GM13976 (cell line): Measurements from ENCODE around the gene TRANK1.
A peak's percentile ranks its signal among the peaks of the same experiment; 100 is the strongest.

ENCODE experiments used
- DNase-seq: peaks from one replicate; pipeline ENCODE4 v3.0.0; 2012; ENCODE audit warnings: low spot score
- in situ Hi-C: fragments of 300-500 bp; cut with MboI; formaldehyde crosslinking; loops from one replicate; pipeline ENCODE4 v1.12.0; 2022; ENCODE audit warnings: low sequenced_read_pairs, mixed read lengths, inconsistent platforms; ENCODE audit not compliant: unreplicated experiment
- TF ChIP-seq, protein P1 (sequence below): IDR thresholded peaks from 2 replicates; pipeline ENCODE4 v1.5.1; 2012; ENCODE audit warnings: borderline replicate concordance, mild to moderate bottlenecking; ENCODE audit not compliant: insufficient read depth; ENCODE audit errors: extremely low read depth, missing control alignments, control extremely low read depth

Gene TRANK1

DNA sequence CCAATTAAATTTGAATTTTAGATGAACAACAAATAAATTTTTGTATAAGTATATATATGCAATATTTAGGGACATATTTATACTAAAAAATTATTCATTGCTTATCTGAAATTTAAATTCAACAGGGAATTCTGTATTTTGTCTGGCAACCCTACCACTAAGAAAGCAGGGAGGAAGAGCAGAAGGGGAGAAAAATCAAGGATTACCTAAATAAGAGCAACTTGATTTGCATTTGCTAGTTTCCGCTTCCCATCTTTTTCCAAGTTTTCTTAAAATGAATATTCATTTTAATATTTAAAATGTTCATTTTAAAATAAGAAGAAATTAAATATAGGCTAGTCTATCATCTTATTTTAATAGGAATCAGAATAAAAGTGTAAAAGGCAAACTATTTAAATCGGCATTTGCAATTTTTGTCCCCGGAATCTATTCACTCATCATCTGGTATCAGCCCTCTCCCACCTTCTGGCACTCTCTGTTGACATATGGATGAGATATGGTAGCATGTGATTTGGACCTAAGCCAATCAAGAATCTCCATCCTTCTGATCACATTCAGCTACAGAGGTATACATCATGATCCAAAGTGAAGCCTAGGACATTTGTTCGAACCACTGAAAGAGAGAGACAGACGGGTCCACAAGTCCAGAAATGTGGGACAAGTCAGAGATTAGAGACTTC lies 82.6 kb downstream of the TRANK1 start:
- no peak for DNase-seq
- in situ Hi-C loops = loop anchor here (10.0 kb wide), 1 partner anchor 137 kb away; no protein-coding TSS in a partner anchor
- TF ChIP-seq, protein P1, sequence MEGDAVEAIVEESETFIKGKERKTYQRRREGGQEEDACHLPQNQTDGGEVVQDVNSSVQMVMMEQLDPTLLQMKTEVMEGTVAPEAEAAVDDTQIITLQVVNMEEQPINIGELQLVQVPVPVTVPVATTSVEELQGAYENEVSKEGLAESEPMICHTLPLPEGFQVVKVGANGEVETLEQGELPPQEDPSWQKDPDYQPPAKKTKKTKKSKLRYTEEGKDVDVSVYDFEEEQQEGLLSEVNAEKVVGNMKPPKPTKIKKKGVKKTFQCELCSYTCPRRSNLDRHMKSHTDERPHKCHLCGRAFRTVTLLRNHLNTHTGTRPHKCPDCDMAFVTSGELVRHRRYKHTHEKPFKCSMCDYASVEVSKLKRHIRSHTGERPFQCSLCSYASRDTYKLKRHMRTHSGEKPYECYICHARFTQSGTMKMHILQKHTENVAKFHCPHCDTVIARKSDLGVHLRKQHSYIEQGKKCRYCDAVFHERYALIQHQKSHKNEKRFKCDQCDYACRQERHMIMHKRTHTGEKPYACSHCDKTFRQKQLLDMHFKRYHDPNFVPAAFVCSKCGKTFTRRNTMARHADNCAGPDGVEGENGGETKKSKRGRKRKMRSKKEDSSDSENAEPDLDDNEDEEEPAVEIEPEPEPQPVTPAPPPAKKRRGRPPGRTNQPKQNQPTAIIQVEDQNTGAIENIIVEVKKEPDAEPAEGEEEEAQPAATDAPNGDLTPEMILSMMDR = no peak

DNA sequence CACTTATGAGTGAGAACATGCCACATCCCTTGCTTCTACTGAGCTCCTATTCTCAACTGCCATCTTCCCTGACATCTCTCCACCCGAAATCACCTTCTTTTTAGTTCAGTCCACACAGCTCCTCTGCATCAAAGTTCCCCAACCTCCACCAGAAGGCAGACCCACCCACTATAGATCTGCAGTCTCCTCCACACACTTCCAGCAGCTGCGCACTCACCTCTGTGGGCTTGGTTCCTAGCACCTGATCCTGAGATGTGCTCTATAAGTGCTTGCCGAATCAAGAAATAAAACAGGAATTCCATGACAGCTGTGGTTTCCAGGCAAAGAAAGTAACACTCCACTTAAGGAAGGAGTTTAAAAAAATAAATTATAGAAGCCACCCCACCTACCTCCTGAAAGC lies 85.4 kb downstream of the TRANK1 start:
- in situ Hi-C loops = no loop called here
- no peak for DNase-seq
- TF ChIP-seq, protein P1 = no peak

DNA sequence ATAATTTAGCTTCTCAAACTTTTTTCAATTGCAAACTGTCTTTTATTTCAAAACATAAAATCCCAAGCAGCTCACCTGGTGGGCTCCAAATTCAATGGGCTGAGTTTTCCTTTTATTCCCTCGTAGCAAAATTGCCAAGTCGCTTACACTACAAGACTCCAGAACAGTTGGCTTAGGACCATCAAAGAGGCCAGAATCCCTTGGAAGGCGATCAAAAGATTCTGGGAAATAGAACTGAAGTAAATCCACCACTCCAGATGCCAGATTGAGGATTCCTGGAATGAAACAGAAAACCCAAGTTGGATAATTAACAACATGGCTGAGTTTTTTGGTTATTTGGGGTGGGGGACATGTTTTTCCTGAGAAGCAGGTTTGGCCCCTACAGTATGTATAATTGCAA lies 92.8 kb downstream of the TRANK1 start:
- TF ChIP-seq, protein P1 = no peak
- in situ Hi-C loops = no loop called here

DNA sequence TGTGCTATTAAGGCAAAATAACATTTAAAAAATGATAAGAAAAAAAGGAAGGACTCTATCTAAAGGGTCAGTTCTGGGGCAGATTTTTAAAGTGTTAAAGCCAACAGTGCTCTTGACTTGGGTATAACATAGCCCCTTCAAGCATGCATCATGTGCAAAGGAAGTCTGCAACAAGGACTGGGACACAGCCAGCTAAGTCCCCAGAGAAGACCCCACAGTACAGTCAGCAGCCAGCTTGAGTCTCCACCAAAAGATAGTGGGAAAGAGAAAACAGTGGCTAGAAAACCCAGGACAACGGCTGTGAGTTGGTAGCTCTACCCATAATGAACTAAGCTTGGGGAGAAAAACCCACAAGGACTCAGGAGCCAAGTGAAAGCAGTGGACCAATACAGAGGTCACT lies 94.1 kb downstream of the TRANK1 start:
- DNase-seq = no peak
- TF ChIP-seq, protein P1 = no peak
- in situ Hi-C loops = no loop called here

More for the DNA sequence above, 92.8 kb downstream of the TRANK1 start:
- no peak for DNase-seq

DNA sequence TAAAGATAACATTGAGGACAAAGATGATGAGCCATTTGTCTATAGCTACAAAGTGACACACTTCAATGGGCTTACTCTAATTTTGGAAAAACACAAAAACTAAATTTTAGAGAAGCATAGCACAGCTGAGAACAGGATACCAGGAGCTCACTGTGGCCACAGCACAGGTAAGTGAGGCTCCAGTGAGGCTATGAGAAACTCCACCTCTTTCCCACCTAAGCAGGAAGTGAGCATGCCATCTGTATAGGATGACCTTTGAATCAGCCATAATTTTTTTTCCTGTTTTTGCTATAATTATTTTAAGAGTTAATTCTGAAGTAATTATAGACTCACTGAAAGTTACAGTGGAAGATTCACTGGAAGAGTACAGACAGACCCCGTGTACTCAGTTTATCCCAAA lies 98.4 kb downstream of the TRANK1 start:
- in situ Hi-C loops = no loop called here

DNA sequence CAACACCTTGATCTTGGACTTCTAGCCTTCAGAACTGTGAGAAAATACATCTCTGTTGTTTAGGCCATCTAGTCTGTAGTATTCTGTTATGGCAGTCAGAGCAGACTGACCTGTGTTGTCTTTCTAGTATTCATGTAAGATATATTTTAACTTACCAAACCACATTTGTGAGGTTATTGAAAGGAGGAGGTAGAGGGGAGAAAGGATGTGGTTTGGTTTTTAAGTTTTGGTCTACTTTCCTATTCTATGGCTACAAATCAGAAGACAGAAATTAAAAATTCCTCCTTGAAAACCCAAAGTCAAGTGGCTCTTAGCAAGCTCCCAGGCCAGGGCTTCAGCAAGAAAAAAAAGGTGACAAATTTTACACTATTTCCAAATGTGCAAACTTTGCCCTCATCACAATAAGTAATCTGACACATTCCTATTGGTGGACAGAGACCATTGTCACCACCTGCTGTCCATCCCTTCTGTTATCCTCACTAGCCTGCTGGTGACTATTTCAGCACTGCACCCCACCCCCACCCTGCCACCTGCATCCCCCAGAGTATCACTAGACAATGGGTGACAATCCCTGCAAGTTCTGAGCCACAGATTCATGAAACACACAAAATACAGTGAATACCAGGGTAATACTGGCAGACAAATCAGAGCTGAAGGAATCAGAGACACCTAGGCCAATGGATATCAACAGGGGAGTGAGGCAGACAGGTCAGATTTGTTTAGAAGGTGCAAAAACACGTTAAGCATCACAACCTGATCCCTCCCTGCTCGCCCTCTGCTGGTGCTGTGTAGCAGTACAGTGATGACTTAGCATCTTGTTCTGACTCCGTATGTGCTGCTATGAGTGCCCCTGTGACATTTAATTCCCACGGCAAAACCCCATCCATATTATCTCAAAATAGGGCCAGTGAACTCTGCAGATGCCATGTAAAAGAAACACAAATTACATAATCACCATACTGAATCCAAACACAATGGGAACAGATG lies 101.5 kb downstream of the TRANK1 start:
- peak; percentile 41 for DNase-seq
- in situ Hi-C loops = no loop called here
- TF ChIP-seq, protein P1 = peak; percentile 59

More for the DNA sequence above, 98.4 kb downstream of the TRANK1 start:
- TF ChIP-seq, protein P1 = no peak
- DNase-seq = no peak
